Thyroid gland (tissue), 4 donors: ENCODE results near the gene ZFP92. TPM values are rescaled to one million over a fixed set of nuclear protein-coding genes. Genes with fewer than 3 reads are reported as not detected.

Experiments
- DNase-seq, 2 donors: peaks; one replicate each; pipeline ENCODE4 v3.0.0-alpha.2; 2019
- H3K27ac ChIP-seq, 3 donors: fragments of 200-600 bp; sonication (generic); 1 replicate in 2 of 3; 2 replicates in 1 of 3; pipeline ENCODE4 v1.5.1; 2016 to 2019; ENCODE audit warnings: mild to moderate bottlenecking in 1 of 3, moderate library complexity in 1 of 3
- H3K27me3 ChIP-seq: fragments of 200-600 bp; sonication (generic); one replicate; pipeline ENCODE4 v1.5.1; 2019
- H3K36me3 ChIP-seq, 2 donors: fragments of 200-600 bp; sonication (generic); one replicate each; pipeline ENCODE4 v1.5.1; 2016 to 2019
- H3K4me1 ChIP-seq, 2 donors: fragments of 200-600 bp; sonication (generic); one replicate each; pipeline ENCODE4 v1.5.1; 2017 to 2019
- H3K4me3 ChIP-seq, 3 donors: fragments of 200-600 bp; sonication (generic); replicated peaks in 1 of 3; 1 replicate in 2 of 3; 2 replicates in 1 of 3; pipeline ENCODE4 v1.5.1; 2016; ENCODE audit warnings: mild to moderate bottlenecking in 1 of 3
- H3K9me3 ChIP-seq: fragments of 200-600 bp; sonication (generic); one replicate; pipeline ENCODE4 v1.5.1; 2017
- CTCF ChIP-seq, 6 experiments: fragments of 200-600 bp in 3 of 6; fragments of 450-650 bp in 3 of 6; sonication (generic) in 3 of 6; IDR thresholded peaks; one replicate each; pipeline ENCODE4 v1.5.1; 2016 to 2019; ENCODE audit warnings: antibody characterized with exemption in 6 of 6, mild to moderate bottlenecking in 2 of 6, inconsistent platforms in 1 of 6, moderate library complexity in 1 of 6
- POLR2A ChIP-seq, 2 donors: fragments of 450-650 bp; IDR thresholded peaks; one replicate each; pipeline ENCODE4 v1.6.1; 2017; ENCODE audit warnings: antibody characterized with exemption in 2 of 2, mild to moderate bottlenecking in 2 of 2, moderate library complexity in 1 of 2
- whole genome bisulfite sequencing, 2 donors: methylation state at CpG; one replicate each; pipeline ENCODE4 v1.1.5; 2017; 5-methylcytosine and 5-hydroxymethylcytosine counted together
- intact Hi-C: fragments of 100-400 bp; cut with DNase I; formaldehyde crosslinking; loops from one replicate; pipeline ENCODE4 v1.15.1; 2023
- total RNA-seq, 4 donors: library from RNA; depleted of rRNA; stranded (reverse); fragments of >200 nt; gene quantifications; one replicate each; pipeline ENCODE4 v1.2.3, GENCODE V29; 2016

The ZFP92 gene
- total RNA-seq, 4 donors from 2014 or later: 1.1 to 1.8 (median 1.4) TPM

GRCh38 chrX:153370293-153371055, 40.8 kb upstream of the ZFP92 start:
- DNase-seq: no peak
- 82 to 87% methylated on average over 8 of the region's 8 CpGs for WGBS, 2 donors
- no peaks in the 10 kb centered on the region for H3K9me3 ChIP-seq
- H3K4me3 ChIP-seq: no peak overlapping the region
- intact Hi-C loops: no loop called here
- no peaks in the 10 kb centered on the region for H3K4me1 ChIP-seq
- peaks cover 5% of the 10 kb centered on the region for H3K27me3 ChIP-seq
- H3K36me3 ChIP-seq: no peaks in the 10 kb centered on the region
- H3K27ac ChIP-seq: no peak overlapping the region
- TF ChIP-seq POLR2A (IDR thresholded peaks at IDR 0.05) (no peak), CTCF (IDR thresholded peaks at IDR 0.05) (no peak)

GRCh38 chrX:153371256-153371655, 40.0 kb upstream of the ZFP92 start:
- Histone ChIP-seq H3K4me3 (no peak overlapping the region), H3K4me1 (no peaks in the 10 kb centered on the region), H3K9me3 (no peaks in the 10 kb centered on the region), H3K27me3 (peaks cover 5% of the 10 kb centered on the region), H3K27ac (no peak overlapping the region), H3K36me3 (no peaks in the 10 kb centered on the region)
- DNase-seq: no peak
- intact Hi-C loops: no loop called here
- no peak for TF ChIP-seq POLR2A (IDR thresholded peaks at IDR 0.05)
- no peak for TF ChIP-seq CTCF (IDR thresholded peaks at IDR 0.05)
- WGBS, 2 donors: 70 to 74% methylated on average over 3 of the region's 3 CpGs

- Histone ChIP-seq H3K9me3 (no peaks in the 10 kb centered on the region), H3K4me3 (no peak overlapping the region), H3K27me3 (no peaks in the 10 kb centered on the region), H3K36me3 (no peaks in the 10 kb centered on the region), H3K27ac (no peak overlapping the region), H3K4me1 (no peaks in the 10 kb centered on the region)
- intact Hi-C loops: no loop called here
- no peak for DNase-seq
- TF ChIP-seq POLR2A (IDR thresholded peaks at IDR 0.05): no peak
- TF ChIP-seq CTCF (IDR thresholded peaks at IDR 0.05): no peak
These were observed 38.3 kb upstream of the ZFP92 start for GRCh38 chrX:153372949-153373348.

- no peak overlapping the region for H3K27ac ChIP-seq
- TF ChIP-seq POLR2A (IDR thresholded peaks at IDR 0.05) (no peak), CTCF (IDR thresholded peaks at IDR 0.05) (no peak)
- H3K36me3 ChIP-seq: no peaks in the 10 kb centered on the region
- intact Hi-C loops: no loop called here
- no peak overlapping the region for H3K4me3 ChIP-seq
- H3K27me3 ChIP-seq: no peaks in the 10 kb centered on the region
- 73 to 75% methylated on average over 7 of the region's 7 CpGs for WGBS, 2 donors
- no peak for DNase-seq
- H3K4me1 ChIP-seq: peaks cover 0 to under 1% of the 10 kb centered on the region in 2 donors
- H3K9me3 ChIP-seq: no peaks in the 10 kb centered on the region
These were observed 36.8 kb upstream of the ZFP92 start for GRCh38 chrX:153374426-153374825.

- Histone ChIP-seq H3K4me1 (peaks cover 0 to 5% of the 10 kb centered on the region in 2 donors), H3K36me3 (no peaks in the 10 kb centered on the region), H3K4me3 (no peak overlapping the region), H3K27ac (no peak overlapping the region), H3K9me3 (no peaks in the 10 kb centered on the region), H3K27me3 (no peaks in the 10 kb centered on the region)
- intact Hi-C loops: no loop called here
- TF ChIP-seq POLR2A (IDR thresholded peaks at IDR 0.05) (no peak), CTCF (IDR thresholded peaks at IDR 0.05) (no peak)
- peak; percentile 34 to 46 for DNase-seq
- WGBS, 2 donors: 41 to 61% methylated on average over 2 to 4 of the region's 5 CpGs
These were observed 35.7 kb upstream of the ZFP92 start for GRCh38 chrX:153375571-153375970.
